HUES64 (cell line): ENCODE measurements around the gene ARHGAP15.

Experiments used
- H3K27ac ChIP-seq: 2 replicates; pipeline ENCODE4 v1.7.0; 2013; ENCODE audit warnings: low read depth, low read length, inconsistent platforms
- H3K27me3 ChIP-seq: 2 replicates; pipeline ENCODE4 v1.6.1; 2013; ENCODE audit warnings: mild to moderate bottlenecking, low read length; ENCODE audit not compliant: insufficient read depth
- H3K36me3 ChIP-seq: 2 replicates; pipeline ENCODE4 v1.6.1; 2013; ENCODE audit warnings: mild to moderate bottlenecking, low read length; ENCODE audit not compliant: insufficient read depth
- H3K4me1 ChIP-seq: 2 replicates; pipeline ENCODE4 v1.6.1; 2013; ENCODE audit warnings: mild to moderate bottlenecking, low read length, moderate library complexity; ENCODE audit not compliant: insufficient read depth
- H3K4me3 ChIP-seq: 2 replicates; pipeline ENCODE4 v1.5.1; 2013; ENCODE audit warnings: mild to moderate bottlenecking, low read length, moderate library complexity
- H3K9ac ChIP-seq: 2 replicates; pipeline ENCODE4 v1.6.1; 2013; ENCODE audit warnings: mild to moderate bottlenecking, low read depth, low read length
- H3K9me3 ChIP-seq: 2 replicates; pipeline ENCODE4 v1.6.1; 2013; ENCODE audit warnings: low read depth, low read length; ENCODE audit not compliant: insufficient read depth
- WGBS: fragments of 150-250, 120-280 bp; methylation state at CpG from one replicate; pipeline ENCODE4 v1.1.7; 2013; ENCODE audit warnings: missing lambda C conversion rate; 5-methylcytosine and 5-hydroxymethylcytosine counted together

ARHGAP15 gene

GRCh38 chr2:143195511-143195910 is 66.3 kb downstream of the ARHGAP15 start:
- no peak overlapping the region for H3K4me3 ChIP-seq
- H3K27ac ChIP-seq, result no peak overlapping the region
- H3K27me3 ChIP-seq, result no peaks in the 10 kb centered on the region
- H3K36me3 ChIP-seq, result no peaks in the 10 kb centered on the region
- WGBS, result 87% methylated on average over 3 of the region's 4 CpGs
- no peaks in the 10 kb centered on the region for H3K4me1 ChIP-seq
- no peaks in the 10 kb centered on the region for H3K9me3 ChIP-seq
- H3K9ac ChIP-seq, result no peak overlapping the region

DNA sequence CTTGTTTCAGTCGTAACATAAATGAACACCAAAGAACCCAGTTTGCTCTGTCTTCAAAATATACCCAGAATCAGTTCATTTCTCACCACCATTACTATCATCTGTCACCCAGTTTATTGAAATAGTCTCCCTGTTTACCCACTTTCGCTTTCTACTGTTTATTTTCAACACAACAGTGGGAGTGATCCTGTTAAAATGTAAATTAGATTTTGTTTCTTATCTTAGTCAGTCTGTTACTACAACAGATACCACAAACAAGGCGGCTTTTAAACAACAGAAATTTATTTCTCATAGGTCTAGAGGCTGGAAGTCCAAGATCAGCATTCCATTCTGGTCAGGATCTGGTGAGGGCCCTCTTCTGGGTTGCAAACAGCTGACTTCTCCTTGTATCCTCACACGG is 74.8 kb downstream of the ARHGAP15 start:
- Histone ChIP-seq H3K27ac (no peak overlapping the region), H3K9me3 (no peaks in the 10 kb centered on the region), H3K9ac (no peak overlapping the region), H3K36me3 (no peaks in the 10 kb centered on the region), H3K4me3 (no peak overlapping the region), H3K4me1 (no peaks in the 10 kb centered on the region), H3K27me3 (no peaks in the 10 kb centered on the region)
- 88% methylated on average over 4 of the region's 4 CpGs for WGBS

- Histone ChIP-seq H3K27me3 (no peaks in the 10 kb centered on the region), H3K4me3 (no peak overlapping the region), H3K27ac (no peak overlapping the region), H3K9ac (no peak overlapping the region), H3K36me3 (no peaks in the 10 kb centered on the region), H3K4me1 (no peaks in the 10 kb centered on the region), H3K9me3 (no peaks in the 10 kb centered on the region)
- WGBS, result 91% methylated on average over 1 of the region's 1 CpG
Measured at GRCh38 chr2:143205106-143205764, 76.0 kb downstream of the ARHGAP15 start.

DNA sequence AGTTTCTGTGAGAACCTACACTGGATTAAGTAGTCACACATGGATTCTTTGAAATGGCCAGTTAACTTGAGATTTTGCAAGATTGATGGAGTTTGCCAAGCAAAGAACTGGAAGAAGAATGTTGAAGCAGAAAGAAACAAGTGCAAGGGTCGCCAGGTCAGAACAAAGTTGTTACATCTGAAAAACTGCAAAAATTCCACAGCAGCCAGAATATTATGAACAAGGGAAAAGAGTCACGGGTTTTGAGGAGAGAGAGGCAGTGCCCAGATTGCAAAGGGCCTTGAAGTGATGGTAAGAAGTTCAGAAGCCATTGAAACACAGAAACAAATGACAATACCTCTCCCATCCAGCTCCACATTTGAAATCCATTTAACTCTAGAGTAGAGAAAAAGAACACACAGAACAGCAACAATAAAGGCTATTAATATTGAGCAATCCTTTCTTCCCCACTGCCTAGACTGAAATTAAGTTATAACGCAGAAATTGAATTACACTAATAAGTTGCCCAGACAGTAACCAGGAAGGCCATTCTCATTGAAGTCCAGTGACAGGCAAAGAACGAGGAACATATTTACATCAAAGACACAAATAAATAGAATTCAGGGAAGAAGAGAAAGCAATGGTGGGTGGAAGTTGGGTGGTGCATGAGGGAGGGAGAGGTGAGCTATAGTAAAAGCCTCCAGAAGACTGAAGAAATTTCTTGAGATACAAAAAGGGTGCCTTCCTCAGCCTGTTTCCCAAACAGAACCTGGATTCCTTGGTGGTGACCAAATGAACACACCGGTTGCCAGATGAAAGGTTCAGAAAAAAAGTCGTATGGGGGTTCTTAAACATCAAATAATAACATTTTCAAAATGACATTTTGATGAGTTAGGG is 80.6 kb downstream of the ARHGAP15 start:
- Histone ChIP-seq H3K27ac (no peak overlapping the region), H3K9ac (no peak overlapping the region), H3K4me3 (no peak overlapping the region), H3K9me3 (no peaks in the 10 kb centered on the region), H3K27me3 (no peaks in the 10 kb centered on the region), H3K36me3 (no peaks in the 10 kb centered on the region), H3K4me1 (no peaks in the 10 kb centered on the region)
- WGBS, result 95% methylated on average over 3 of the region's 6 CpGs

- 97% methylated on average over 1 of the region's 1 CpG for WGBS
- H3K4me3 ChIP-seq, result no peak overlapping the region
- H3K9me3 ChIP-seq, result no peaks in the 10 kb centered on the region
- no peaks in the 10 kb centered on the region for H3K4me1 ChIP-seq
- no peaks in the 10 kb centered on the region for H3K27me3 ChIP-seq
- no peak overlapping the region for H3K27ac ChIP-seq
- no peak overlapping the region for H3K9ac ChIP-seq
- H3K36me3 ChIP-seq, result no peaks in the 10 kb centered on the region
Measured at GRCh38 chr2:143210446-143210819, 81.2 kb downstream of the ARHGAP15 start.

GRCh38 chr2:143217512-143218115 is 88.4 kb downstream of the ARHGAP15 start:
- whole genome bisulfite sequencing, result no CpG with 5 or more reads among the region's 1 CpG
- no peak overlapping the region for H3K9ac ChIP-seq
- no peaks in the 10 kb centered on the region for H3K27me3 ChIP-seq
- H3K27ac ChIP-seq, result no peak overlapping the region
- H3K36me3 ChIP-seq, result no peaks in the 10 kb centered on the region
- no peak overlapping the region for H3K4me3 ChIP-seq
- H3K9me3 ChIP-seq, result no peaks in the 10 kb centered on the region
- H3K4me1 ChIP-seq, result no peaks in the 10 kb centered on the region

- no peak overlapping the region for H3K4me3 ChIP-seq
- H3K27ac ChIP-seq, result no peak overlapping the region
- H3K9me3 ChIP-seq, result no peaks in the 10 kb centered on the region
- no peak overlapping the region for H3K9ac ChIP-seq
- no peaks in the 10 kb centered on the region for H3K36me3 ChIP-seq
- no peaks in the 10 kb centered on the region for H3K4me1 ChIP-seq
- WGBS, result 95% methylated on average over 6 of the region's 6 CpGs
- H3K27me3 ChIP-seq, result no peaks in the 10 kb centered on the region
Measured at GRCh38 chr2:143218621-143219020, 89.4 kb downstream of the ARHGAP15 start.

- no peak overlapping the region for H3K4me3 ChIP-seq
- H3K27me3 ChIP-seq, result no peaks in the 10 kb centered on the region
- H3K9ac ChIP-seq, result no peak overlapping the region
- WGBS, result 89% methylated on average over 2 of the region's 3 CpGs
- H3K4me1 ChIP-seq, result no peaks in the 10 kb centered on the region
- H3K9me3 ChIP-seq, result no peaks in the 10 kb centered on the region
- H3K36me3 ChIP-seq, result no peaks in the 10 kb centered on the region
- H3K27ac ChIP-seq, result no peak overlapping the region
Measured at GRCh38 chr2:143219266-143219665, 90.0 kb downstream of the ARHGAP15 start.

DNA sequence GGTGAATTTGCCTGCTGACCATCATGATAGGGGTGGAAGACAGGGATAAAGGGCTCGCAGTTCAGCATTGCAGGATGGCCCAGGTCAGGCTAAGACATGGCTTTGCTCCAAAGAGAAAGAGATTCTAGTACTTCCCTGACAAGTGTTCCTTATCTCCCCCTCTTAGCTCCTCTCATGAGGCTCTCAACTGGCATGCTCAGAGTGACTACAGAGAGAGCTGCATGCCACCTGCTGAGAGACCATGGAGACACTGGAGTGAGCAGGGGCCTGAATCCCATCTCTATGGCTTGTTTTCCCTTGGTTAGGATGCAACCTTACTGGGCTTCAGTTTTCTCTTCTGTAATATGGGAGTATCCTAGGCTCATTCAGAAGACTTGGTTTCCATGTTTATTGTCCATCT is 94.3 kb downstream of the ARHGAP15 start:
- Histone ChIP-seq H3K27ac (no peak overlapping the region), H3K9me3 (no peaks in the 10 kb centered on the region), H3K27me3 (no peaks in the 10 kb centered on the region), H3K4me1 (no peaks in the 10 kb centered on the region), H3K9ac (no peak overlapping the region), H3K4me3 (no peak overlapping the region), H3K36me3 (no peaks in the 10 kb centered on the region)
- 88% methylated on average over 1 of the region's 1 CpG for WGBS

- Histone ChIP-seq H3K4me3 (no peak overlapping the region), H3K27me3 (no peaks in the 10 kb centered on the region), H3K27ac (no peak overlapping the region), H3K9me3 (no peaks in the 10 kb centered on the region), H3K9ac (no peak overlapping the region), H3K4me1 (peaks cover 21% of the 10 kb centered on the region), H3K36me3 (no peaks in the 10 kb centered on the region)
- WGBS, result 91% methylated on average over 4 of the region's 4 CpGs
Measured at GRCh38 chr2:143225931-143226330, 96.7 kb downstream of the ARHGAP15 start.

- Histone ChIP-seq H3K9ac (no peak overlapping the region), H3K27ac (no peak overlapping the region), H3K9me3 (no peaks in the 10 kb centered on the region), H3K36me3 (no peaks in the 10 kb centered on the region), H3K4me1 (peaks cover 28% of the 10 kb centered on the region), H3K4me3 (no peak overlapping the region), H3K27me3 (no peaks in the 10 kb centered on the region)
- 95% methylated on average over 4 of the region's 5 CpGs for WGBS
Measured at GRCh38 chr2:143226714-143227541, 97.7 kb downstream of the ARHGAP15 start.
